WTC11 (cell line): Measurements from ENCODE around the gene USB1.

Experiments used
- CREB1 ChIP-seq: sonication (generic); formaldehyde crosslinking; IDR thresholded peaks from 2 replicates; pipeline ENCODE4 v1.8.0; 2023; ENCODE audit warnings: mild to moderate bottlenecking, missing genetic modification reagents
- ESRRA ChIP-seq: sonication (generic); formaldehyde crosslinking; IDR thresholded peaks from 2 replicates; pipeline ENCODE4 v1.8.1; 2022; ENCODE audit warnings: mild to moderate bottlenecking, missing genetic modification reagents, borderline replicate concordance
- ETV6 ChIP-seq: sonication (generic); formaldehyde crosslinking; IDR thresholded peaks from 2 replicates; pipeline ENCODE4 v1.8.1; 2022; ENCODE audit warnings: mild to moderate bottlenecking, missing genetic modification reagents
- NFYB ChIP-seq: sonication (generic); formaldehyde crosslinking; conservative IDR thresholded peaks from 2 replicates; pipeline ENCODE4 v1.8.0; 2022; ENCODE audit warnings: low read depth, missing genetic modification reagents
- RELA ChIP-seq: sonication (generic); formaldehyde crosslinking; IDR thresholded peaks from 2 replicates; pipeline ENCODE4 v1.8.1; 2022; ENCODE audit warnings: missing genetic modification reagents, mild to moderate bottlenecking, borderline replicate concordance
- TEAD1 ChIP-seq: sonication (generic); formaldehyde crosslinking; IDR thresholded peaks from 2 replicates; pipeline ENCODE4 v1.8.0; 2022; ENCODE audit warnings: mild to moderate bottlenecking, missing genetic modification reagents
- TF ChIP-seq, protein P1 (sequence below): sonication (generic); formaldehyde crosslinking; IDR thresholded peaks from 2 replicates; pipeline ENCODE4 v1.8.0; 2022; ENCODE audit warnings: mild to moderate bottlenecking, missing genetic modification reagents
- TF ChIP-seq, protein P2 (sequence below): fragments of 200-600 bp; IDR thresholded peaks from 2 replicates; pipeline ENCODE4 v1.8.0; 2022; ENCODE audit warnings: antibody characterized with exemption
- TF ChIP-seq, protein P3 (sequence below): sonication (generic); formaldehyde crosslinking; IDR thresholded peaks from 2 replicates; pipeline ENCODE4 v1.8.1; 2022; ENCODE audit warnings: mild to moderate bottlenecking, missing genetic modification reagents, moderate library complexity, borderline replicate concordance
- TF ChIP-seq, protein P4 (sequence below): sonication (generic); formaldehyde crosslinking; IDR thresholded peaks from 2 replicates; pipeline ENCODE4 v1.8.1; 2023; ENCODE audit warnings: mild to moderate bottlenecking, missing genetic modification reagents, moderate library complexity
- TF ChIP-seq, protein P5 (sequence below): sonication (generic); formaldehyde crosslinking; IDR thresholded peaks from 2 replicates; pipeline ENCODE4 v1.8.0; 2022; ENCODE audit warnings: mild to moderate bottlenecking, missing genetic modification reagents

DNA sequence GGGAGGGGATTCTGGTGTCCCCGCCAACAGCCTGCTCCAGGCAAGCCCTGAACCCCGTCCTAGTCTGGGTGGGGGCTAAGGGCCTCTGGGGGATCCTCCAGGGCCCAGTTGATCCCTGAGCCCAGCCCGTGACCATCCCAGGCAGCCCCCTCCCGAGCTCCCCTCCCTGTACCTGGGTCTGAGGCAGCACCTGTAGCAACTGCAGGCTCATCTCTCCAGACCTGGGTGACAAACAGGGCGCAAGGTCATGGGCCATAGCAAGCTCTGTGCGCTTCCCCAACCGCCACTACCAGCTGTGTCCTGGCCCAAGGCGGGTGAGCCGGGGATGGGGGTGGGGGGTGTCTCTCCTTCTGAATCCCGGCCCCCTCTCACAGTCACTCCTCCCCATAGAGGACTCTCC is 40.9 kb upstream of the USB1 start:
- TF ChIP-seq, protein P1, sequence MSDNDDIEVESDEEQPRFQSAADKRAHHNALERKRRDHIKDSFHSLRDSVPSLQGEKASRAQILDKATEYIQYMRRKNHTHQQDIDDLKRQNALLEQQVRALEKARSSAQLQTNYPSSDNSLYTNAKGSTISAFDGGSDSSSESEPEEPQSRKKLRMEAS (CRISPR knock-in tag): no peak
- TF ChIP-seq, protein P2, sequence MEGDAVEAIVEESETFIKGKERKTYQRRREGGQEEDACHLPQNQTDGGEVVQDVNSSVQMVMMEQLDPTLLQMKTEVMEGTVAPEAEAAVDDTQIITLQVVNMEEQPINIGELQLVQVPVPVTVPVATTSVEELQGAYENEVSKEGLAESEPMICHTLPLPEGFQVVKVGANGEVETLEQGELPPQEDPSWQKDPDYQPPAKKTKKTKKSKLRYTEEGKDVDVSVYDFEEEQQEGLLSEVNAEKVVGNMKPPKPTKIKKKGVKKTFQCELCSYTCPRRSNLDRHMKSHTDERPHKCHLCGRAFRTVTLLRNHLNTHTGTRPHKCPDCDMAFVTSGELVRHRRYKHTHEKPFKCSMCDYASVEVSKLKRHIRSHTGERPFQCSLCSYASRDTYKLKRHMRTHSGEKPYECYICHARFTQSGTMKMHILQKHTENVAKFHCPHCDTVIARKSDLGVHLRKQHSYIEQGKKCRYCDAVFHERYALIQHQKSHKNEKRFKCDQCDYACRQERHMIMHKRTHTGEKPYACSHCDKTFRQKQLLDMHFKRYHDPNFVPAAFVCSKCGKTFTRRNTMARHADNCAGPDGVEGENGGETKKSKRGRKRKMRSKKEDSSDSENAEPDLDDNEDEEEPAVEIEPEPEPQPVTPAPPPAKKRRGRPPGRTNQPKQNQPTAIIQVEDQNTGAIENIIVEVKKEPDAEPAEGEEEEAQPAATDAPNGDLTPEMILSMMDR: no peak
- no peak for TF ChIP-seq ETV6
- no peak for TF ChIP-seq CREB1 (CRISPR knock-in tag)
- TF ChIP-seq, protein P3, sequence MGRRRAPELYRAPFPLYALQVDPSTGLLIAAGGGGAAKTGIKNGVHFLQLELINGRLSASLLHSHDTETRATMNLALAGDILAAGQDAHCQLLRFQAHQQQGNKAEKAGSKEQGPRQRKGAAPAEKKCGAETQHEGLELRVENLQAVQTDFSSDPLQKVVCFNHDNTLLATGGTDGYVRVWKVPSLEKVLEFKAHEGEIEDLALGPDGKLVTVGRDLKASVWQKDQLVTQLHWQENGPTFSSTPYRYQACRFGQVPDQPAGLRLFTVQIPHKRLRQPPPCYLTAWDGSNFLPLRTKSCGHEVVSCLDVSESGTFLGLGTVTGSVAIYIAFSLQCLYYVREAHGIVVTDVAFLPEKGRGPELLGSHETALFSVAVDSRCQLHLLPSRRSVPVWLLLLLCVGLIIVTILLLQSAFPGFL (CRISPR knock-in tag): no peak
- TF ChIP-seq RELA (CRISPR knock-in tag): no peak
- TF ChIP-seq, protein P4, sequence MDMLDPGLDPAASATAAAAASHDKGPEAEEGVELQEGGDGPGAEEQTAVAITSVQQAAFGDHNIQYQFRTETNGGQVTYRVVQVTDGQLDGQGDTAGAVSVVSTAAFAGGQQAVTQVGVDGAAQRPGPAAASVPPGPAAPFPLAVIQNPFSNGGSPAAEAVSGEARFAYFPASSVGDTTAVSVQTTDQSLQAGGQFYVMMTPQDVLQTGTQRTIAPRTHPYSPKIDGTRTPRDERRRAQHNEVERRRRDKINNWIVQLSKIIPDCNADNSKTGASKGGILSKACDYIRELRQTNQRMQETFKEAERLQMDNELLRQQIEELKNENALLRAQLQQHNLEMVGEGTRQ (CRISPR knock-in tag): no peak
- no peak for TF ChIP-seq NFYB (CRISPR knock-in tag)
- TF ChIP-seq ESRRA: no peak
- no peak for TF ChIP-seq TEAD1 (CRISPR knock-in tag)
- TF ChIP-seq, protein P5, sequence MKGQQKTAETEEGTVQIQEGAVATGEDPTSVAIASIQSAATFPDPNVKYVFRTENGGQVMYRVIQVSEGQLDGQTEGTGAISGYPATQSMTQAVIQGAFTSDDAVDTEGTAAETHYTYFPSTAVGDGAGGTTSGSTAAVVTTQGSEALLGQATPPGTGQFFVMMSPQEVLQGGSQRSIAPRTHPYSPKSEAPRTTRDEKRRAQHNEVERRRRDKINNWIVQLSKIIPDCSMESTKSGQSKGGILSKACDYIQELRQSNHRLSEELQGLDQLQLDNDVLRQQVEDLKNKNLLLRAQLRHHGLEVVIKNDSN (CRISPR knock-in tag): no peak
